Natural killer cell (primary cell): ENCODE results near the gene FARP1. TPM values are rescaled to one million over a fixed set of nuclear protein-coding genes. Genes with fewer than 3 reads are reported as not detected.

Experiments
- ATAC-seq, 3 donors: fragments of 150-1000 bp in 2 of 3; fragments of 200-7000 bp in 1 of 3; cut with Tn5 transposase; 1 replicate in 1 of 3; 2 replicates in 2 of 3; pipeline ENCODE4 v1.10.0; 2021; ENCODE audit warnings: mild to moderate bottlenecking in 2 of 3, moderate library complexity in 2 of 3
- DNase-seq, 2 donors: peaks; one replicate each; pipeline versions ENCODE4 v3.0.0 to v3.0.0-alpha.2; 2013 to 2021; ENCODE audit warnings: mixed read lengths in 1 of 2
- H3K27ac ChIP-seq: one replicate; pipeline ENCODE4 v1.5.1; 2013; ENCODE audit warnings: mild to moderate bottlenecking, low read length
- H3K27me3 ChIP-seq: one replicate; pipeline ENCODE4 v1.6.1; 2013; ENCODE audit warnings: low read length; ENCODE audit not compliant: control insufficient read depth, insufficient read depth
- H3K36me3 ChIP-seq: one replicate; pipeline ENCODE4 v1.6.1; 2013; ENCODE audit warnings: low read length; ENCODE audit not compliant: control insufficient read depth, insufficient read depth
- H3K4me1 ChIP-seq: one replicate; pipeline ENCODE4 v1.6.1; 2013; ENCODE audit warnings: low read length; ENCODE audit not compliant: control insufficient read depth, insufficient read depth
- H3K4me3 ChIP-seq: one replicate; pipeline ENCODE4 v1.5.1; 2013; ENCODE audit warnings: low read length
- H3K9me3 ChIP-seq: one replicate; pipeline ENCODE4 v1.6.1; 2013; ENCODE audit warnings: low read length; ENCODE audit not compliant: control insufficient read depth, insufficient read depth
- H3K27ac Mint-ChIP-seq, 2 donors: one replicate each; pipeline ENCODE4 v1.8.0; 2022; ENCODE audit warnings: mild to moderate bottlenecking in 2 of 2, mixed read lengths in 2 of 2, moderate library complexity in 1 of 2
- H3K27me3 Mint-ChIP-seq, 2 donors: one replicate each; pipeline ENCODE4 v1.8.0; 2022; ENCODE audit warnings: low read depth in 2 of 2, mixed read lengths in 2 of 2
- H3K36me3 Mint-ChIP-seq: one replicate; pipeline ENCODE4 v1.8.0; 2022; ENCODE audit warnings: mixed read lengths
- H3K4me1 Mint-ChIP-seq, 2 donors: one replicate each; pipeline ENCODE4 v1.8.0; 2022; ENCODE audit warnings: mixed read lengths in 2 of 2
- H3K4me3 Mint-ChIP-seq: one replicate; pipeline ENCODE4 v1.8.0; 2022; ENCODE audit warnings: mild to moderate bottlenecking, moderate library complexity, mixed read lengths
- H3K9me3 Mint-ChIP-seq, 2 donors: one replicate each; pipeline ENCODE4 v1.8.0; 2022; ENCODE audit warnings: mixed read lengths in 2 of 2
- CTCF ChIP-seq: fragments of 200-600 bp; IDR thresholded peaks from one replicate; pipeline ENCODE4 v1.8.0; 2022; ENCODE audit warnings: antibody characterized with exemption
- WGBS: methylation state at CpG from one replicate; pipeline ENCODE4 v1.1.7; 2013; ENCODE audit warnings: missing lambda C conversion rate; ENCODE audit not compliant: insufficient coverage; 5-methylcytosine and 5-hydroxymethylcytosine counted together
- intact Hi-C: fragments of 100-400 bp; cut with micrococcal nuclease; formaldehyde crosslinking; loops from one replicate; pipeline ENCODE4 v1.14.2; 2022
- total RNA-seq, 4 donors: library from RNA; stranded (reverse); fragments of 120-200 nt in 1 of 4; gene quantifications; one replicate each; pipeline versions ENCODE4 v1.2.3 to v1.2.4, GENCODE V29; 2013 to 2022

The FARP1 gene
- total RNA-seq, 3 donors from 2014 or later (not counting 1 experiment from before 2014, with no cell fraction given), result 0.71 to 1.2 (median 1.1) TPM

- no peaks in the 10 kb centered on the region for H3K36me3 Mint-ChIP-seq
- peaks cover 4 to 10% of the 10 kb centered on the region in 2 donors for H3K27me3 Mint-ChIP-seq
- H3K9me3 Mint-ChIP-seq, result no peaks in the 10 kb centered on the region
- TF ChIP-seq CTCF, result no peak
- no peak overlapping the region for H3K4me3 Mint-ChIP-seq
- no peak for DNase-seq
- H3K4me1 Mint-ChIP-seq, result peaks cover 8 to 11% of the 10 kb centered on the region in 2 donors
- intact Hi-C loops, result no loop called here
- WGBS, result 86% methylated on average over 16 of the region's 16 CpGs
- Histone ChIP-seq H3K9me3 (no peaks in the 10 kb centered on the region), H3K4me1 (no peaks in the 10 kb centered on the region), H3K27me3 (no peaks in the 10 kb centered on the region), H3K27ac (no peak overlapping the region), H3K36me3 (no peaks in the 10 kb centered on the region), H3K4me3 (no peak overlapping the region)
- no peak overlapping the region for H3K27ac Mint-ChIP-seq
- ATAC-seq, result no peak
Measured at GRCh38 chr13:98370806-98371515, 228.1 kb downstream of the FARP1 start.

- no peaks in the 10 kb centered on the region for H3K4me1 ChIP-seq
- H3K27ac Mint-ChIP-seq, result no peak overlapping the region
- no peak overlapping the region for H3K4me3 ChIP-seq
- no peaks in the 10 kb centered on the region for H3K9me3 ChIP-seq
- no peaks in the 10 kb centered on the region for H3K9me3 Mint-ChIP-seq
- H3K36me3 Mint-ChIP-seq, result no peaks in the 10 kb centered on the region
- intact Hi-C loops, result no loop called here
- peaks cover 8 to 11% of the 10 kb centered on the region in 2 donors for H3K4me1 Mint-ChIP-seq
- H3K27me3 Mint-ChIP-seq, result peaks cover 4 to 10% of the 10 kb centered on the region in 2 donors
- no peaks in the 10 kb centered on the region for H3K27me3 ChIP-seq
- H3K27ac ChIP-seq, result no peak overlapping the region
- ATAC-seq, result no peak
- no peak for TF ChIP-seq CTCF
- H3K4me3 Mint-ChIP-seq, result no peak overlapping the region
- WGBS, result 100% methylated on average over 5 of the region's 5 CpGs
- H3K36me3 ChIP-seq, result no peaks in the 10 kb centered on the region
- DNase-seq, result no peak
Measured at GRCh38 chr13:98371516-98372023, 228.7 kb downstream of the FARP1 start.

- peaks cover 4 to 10% of the 10 kb centered on the region in 2 donors for H3K27me3 Mint-ChIP-seq
- Histone ChIP-seq H3K4me1 (no peaks in the 10 kb centered on the region), H3K9me3 (no peaks in the 10 kb centered on the region), H3K36me3 (no peaks in the 10 kb centered on the region), H3K27me3 (no peaks in the 10 kb centered on the region), H3K4me3 (no peak overlapping the region), H3K27ac (no peak overlapping the region)
- peaks cover 8 to 11% of the 10 kb centered on the region in 2 donors for H3K4me1 Mint-ChIP-seq
- intact Hi-C loops, result no loop called here
- TF ChIP-seq CTCF, result no peak
- H3K4me3 Mint-ChIP-seq, result no peak overlapping the region
- H3K36me3 Mint-ChIP-seq, result no peaks in the 10 kb centered on the region
- no peaks in the 10 kb centered on the region for H3K9me3 Mint-ChIP-seq
- WGBS, result 88% methylated on average over 8 of the region's 8 CpGs
- no peak for DNase-seq
- no peak for ATAC-seq
- no peak overlapping the region for H3K27ac Mint-ChIP-seq
Measured at GRCh38 chr13:98372876-98373275, 230.0 kb downstream of the FARP1 start.
